HG02840 (cell line): ENCODE data around the gene CR1.
A peak's percentile ranks its signal among the peaks of the same experiment; 100 is the strongest.
"Not testable (repeated sequence)": the region's sequence is repeated elsewhere in the genome, so short reads cannot be mapped to it uniquely, and the experiment has no call there.

Experiments used
- ATAC-seq: cut with Tn5 transposase; IDR thresholded peaks from one replicate; pipeline ENCODE4 v1.9.1; 2021; ENCODE audit warnings: mild to moderate bottlenecking, moderate library complexity, moderate number of reproducible peaks; ENCODE audit not compliant: unreplicated experiment, low FRiP score

Gene CR1

DNA sequence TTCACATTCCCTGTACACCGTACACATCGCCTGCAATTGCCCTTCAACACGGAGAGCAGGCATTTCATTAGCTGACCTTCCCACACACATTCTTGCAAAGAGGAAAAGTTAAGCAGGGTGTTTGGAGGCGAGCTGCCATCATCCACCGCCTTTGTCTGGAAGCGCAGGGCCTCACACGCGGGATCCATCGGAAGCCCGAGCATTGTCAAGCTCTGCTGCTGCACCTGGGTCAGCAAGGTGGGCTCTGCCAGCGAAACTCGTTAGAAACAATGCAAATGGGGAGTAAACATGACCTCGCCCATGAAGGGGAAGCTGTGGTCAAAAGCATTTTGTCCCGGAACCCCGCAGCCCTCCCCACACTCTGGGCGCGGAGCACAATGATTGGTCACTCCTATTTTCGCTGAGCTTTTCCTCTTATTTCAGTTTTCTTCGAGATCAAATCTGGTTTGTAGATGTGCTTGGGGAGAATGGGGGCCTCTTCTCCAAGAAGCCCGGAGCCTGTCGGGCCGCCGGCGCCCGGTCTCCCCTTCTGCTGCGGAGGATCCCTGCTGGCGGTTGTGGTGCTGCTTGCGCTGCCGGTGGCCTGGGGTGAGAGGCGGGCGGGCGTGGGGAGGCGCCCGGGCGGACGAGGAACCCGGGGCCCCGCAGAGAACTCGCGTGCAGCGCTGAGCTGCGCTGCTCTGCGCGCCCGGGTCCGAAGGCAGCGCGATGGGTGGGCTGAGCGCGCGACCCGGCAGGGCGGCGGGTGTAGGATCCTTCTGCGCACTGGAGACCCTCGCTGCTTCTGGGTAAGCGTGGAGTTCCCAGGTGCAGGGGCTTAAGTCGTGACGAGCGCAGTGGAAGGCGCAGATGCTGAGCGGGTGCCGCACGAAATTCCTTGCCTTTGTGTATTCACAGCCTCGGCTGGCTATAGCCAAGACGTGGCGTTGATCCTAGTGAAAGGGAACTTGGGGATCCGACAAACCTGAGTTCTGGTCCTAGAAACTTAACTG is at the start of gene CR1:
Gene CR1, plus strand, starts transcription at position 357 of the 992 bp plus-strand sequence. Its CDS starts 111 bp downstream, at position 468.
- peak; percentile 43 for ATAC-seq

DNA sequence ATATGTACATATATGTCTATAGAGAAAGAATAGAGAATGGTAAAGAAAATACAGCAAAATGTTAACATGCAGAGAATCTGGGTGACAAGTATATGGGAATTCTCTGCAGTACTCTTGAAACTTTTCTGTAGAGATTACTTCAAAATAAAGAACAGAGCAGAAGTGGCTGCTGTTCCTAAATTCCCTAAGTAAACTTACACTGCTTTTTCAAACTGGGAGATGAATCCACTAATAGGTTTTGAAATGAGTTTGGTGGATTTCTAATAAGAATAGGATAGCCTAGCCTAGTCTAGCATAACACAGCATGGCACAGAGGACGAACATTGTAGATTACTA is 42.3 kb upstream of the CR1 start:
- peak; percentile 14 for ATAC-seq

DNA sequence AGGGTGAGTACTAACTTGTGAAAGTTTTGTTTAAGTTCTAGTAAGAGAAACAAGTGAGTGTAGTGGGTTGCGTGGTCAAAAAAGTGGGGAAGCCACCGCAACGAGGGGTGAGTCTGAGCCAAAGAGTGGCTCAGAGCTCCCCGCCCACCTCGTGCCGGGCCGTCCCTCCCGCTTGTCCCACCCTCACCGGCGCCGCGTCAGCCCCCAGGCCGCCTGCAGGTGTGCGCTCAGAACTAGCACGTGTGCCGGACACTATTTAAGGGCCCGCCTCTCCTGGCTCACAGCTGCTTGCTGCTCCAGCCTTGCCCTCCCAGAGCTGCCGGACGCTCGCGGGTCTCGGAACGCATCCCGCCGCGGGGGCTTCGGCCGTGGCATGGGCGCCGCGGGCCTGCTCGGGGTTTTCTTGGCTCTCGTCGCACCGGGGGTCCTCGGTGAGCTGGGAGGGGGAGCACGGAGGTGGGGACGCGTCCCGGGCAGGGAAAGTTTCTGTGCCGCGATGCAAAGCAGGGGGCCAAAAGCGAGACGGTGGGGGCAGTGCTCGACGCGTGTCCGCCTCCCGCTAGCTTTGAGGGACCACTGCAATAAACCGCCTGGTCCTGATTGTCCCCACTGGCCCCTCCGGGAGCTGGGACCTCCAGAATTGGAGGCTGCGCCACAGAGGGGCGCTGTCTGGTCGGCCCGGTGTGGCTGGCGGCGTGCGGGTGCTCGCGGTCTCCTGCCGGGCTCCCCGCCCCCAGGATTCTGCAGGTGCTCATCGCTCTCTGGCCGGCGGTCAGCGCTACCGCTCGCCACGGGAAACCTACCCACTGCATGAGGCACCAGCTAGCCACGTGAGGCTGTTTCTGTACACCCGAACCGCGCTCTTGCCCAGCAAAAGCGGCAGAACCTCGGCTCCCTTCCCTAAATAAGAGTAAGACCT is 41.7 kb upstream of the CR1 start, which contains the start of gene CR2:
Gene CR2, plus strand, starts transcription at position 283 of the 919 bp plus-strand sequence. Its CDS starts 91 bp downstream, at position 374.
- peak; percentile 70 for ATAC-seq

DNA sequence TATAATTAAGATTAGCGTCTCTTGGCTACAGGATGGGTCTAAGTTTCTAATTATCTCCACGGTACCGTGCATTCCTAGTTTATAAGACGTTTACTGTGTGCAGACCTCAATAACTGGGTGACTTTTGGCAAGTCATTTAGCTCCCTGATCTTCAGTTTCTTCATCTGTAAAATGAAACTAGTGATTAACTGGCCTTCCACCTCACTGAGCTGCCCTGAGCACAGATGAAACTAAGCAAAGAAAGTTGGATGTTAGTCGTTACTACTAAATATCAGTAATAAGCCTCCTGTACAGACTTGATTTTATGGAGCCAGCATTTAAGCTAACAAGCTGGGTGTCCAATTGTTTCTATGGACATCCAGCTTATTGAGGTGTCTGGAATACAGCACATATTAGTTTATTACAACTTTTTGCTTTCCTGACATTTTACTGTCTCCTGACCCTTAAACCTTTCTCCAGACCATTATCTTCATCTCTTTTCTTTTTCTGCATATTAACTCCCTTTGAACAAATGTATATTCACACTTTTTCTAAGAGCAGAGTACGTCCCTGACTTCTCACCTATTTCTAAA is 40.7 kb upstream of the CR1 start:
- no peak for ATAC-seq

DNA sequence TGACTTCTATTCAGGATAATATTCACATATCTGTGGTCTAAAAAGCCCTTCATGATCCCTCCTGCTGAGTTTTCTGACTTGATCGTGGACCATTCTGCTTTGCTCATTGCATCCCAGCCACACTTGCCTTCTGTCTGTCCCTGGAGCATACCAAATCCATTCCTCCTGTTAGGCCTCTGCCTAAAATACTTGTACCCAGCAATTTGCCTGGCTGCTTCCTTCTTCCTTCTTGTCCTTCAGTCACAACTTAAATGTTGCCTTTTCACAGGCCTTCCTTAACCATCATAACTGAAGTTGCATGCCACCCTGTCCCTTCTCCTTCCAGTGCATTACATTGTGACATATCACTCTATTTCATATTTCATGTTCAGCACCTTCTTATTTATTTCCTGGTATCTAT is 37.5 kb upstream of the CR1 start:
- no peak for ATAC-seq

DNA sequence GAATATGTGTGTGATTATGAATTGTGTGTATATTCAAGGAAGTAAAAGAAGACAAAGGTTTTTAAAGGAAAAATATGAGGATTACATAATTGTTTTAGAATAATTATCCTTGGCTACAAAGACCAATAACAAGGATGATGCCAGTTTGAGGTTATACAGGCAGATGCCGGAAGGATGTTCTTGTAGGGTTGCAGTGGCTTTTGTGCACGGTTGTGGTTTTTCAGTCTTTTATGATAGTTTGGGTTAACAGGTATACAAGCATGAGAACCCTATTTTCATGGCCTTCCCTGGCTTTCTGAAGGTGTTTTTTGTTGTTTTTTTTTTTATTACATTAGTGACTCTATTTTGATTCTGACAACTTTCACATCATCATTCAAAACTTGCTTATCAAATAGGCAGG is 36.9 kb upstream of the CR1 start:
- ATAC-seq, result no peak

DNA sequence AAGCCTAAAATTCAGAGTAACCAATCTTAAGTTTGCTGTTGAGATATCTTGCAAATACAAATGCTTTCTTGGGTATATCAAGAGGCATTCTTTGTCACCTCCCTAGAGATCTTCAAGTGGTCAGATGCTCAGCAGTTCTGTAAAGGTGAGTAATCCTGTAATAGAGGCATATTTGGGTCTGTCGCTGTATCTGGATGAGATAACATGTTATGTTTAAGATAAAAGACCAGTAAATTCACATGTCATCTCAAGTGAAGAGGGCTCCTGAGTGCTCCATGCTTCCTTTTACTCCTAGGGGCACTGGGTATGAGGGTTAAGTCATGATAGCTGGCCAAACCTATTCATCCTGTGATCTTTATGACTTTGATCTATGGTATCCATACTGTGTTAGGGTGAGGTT is 34.3 kb upstream of the CR1 start:
- ATAC-seq, result no peak

DNA sequence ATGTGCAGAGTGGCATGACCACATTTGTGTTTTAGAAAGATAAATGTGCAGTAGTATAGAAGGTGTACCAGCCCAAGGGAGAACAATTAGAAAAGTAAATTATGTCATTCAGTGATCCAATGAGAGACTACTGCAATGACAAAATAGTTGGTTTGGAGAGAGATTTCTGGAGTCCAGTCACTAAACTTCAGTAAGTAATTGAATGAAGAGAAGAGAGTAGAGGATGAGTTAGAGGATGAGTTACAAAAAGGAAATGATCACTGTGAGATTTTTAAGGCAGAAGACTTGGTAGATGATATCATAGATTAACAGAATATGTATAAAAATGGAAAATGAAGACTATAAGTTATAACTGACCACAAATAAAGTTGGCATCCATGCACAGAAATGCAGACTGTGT is 33.4 kb upstream of the CR1 start:
- ATAC-seq, result no peak

DNA sequence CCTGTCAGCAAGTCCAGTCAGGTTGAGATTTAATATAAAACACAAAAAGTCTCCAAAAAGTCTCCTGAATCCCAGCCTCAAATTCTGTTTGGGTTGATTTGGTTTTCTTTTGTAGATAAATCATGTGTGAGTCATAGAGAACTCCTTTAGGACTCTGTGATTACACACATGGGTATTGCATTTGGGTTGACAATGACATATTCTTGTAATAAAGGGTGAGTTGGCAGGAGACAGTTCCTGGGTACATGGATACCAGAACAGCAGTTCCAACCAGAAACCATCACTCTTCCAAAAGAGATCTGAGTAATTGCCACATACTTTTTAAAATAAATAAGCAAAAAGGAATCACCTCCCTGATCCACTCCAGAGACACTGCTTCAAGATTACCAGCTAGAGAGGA is 32.9 kb upstream of the CR1 start:
- no peak for ATAC-seq

DNA sequence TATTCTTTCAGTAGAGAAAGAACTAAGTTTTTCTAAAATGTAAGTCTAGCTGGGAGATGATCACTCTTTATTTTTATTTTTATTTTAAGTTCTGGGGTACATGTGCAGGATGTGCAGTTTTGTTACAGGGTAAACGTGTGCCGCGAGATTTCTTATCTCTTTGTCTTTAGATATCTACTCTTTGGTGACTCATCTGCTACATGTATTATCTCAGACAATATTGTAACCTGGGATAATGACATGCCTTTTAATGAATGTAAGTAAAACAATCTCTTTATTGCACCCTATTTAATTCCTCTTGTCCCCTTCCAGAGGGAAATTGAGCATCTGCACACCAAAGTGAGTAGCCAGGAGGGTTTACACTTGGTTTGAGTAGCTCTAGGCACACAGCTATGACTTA is 32.4 kb upstream of the CR1 start:
- no peak for ATAC-seq

DNA sequence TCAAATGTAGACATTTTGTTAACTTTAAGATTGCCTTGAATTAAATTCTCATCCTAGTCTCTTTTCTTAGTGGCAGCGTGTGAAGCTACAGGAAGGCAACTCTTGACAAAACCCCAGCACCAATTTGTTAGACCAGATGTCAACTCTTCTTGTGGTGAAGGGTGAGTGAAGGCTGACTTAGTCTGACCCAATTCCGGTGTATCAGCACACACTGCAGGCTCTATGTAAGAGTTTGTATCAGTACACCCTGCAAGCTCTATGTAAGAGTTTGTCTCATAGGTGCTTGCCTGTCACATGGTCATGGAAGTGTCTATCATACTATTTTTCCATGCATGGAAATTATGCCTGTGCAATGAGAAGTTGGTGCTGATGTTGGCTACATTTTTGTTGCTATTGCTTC is 25.0 kb upstream of the CR1 start:
- no peak for ATAC-seq

DNA sequence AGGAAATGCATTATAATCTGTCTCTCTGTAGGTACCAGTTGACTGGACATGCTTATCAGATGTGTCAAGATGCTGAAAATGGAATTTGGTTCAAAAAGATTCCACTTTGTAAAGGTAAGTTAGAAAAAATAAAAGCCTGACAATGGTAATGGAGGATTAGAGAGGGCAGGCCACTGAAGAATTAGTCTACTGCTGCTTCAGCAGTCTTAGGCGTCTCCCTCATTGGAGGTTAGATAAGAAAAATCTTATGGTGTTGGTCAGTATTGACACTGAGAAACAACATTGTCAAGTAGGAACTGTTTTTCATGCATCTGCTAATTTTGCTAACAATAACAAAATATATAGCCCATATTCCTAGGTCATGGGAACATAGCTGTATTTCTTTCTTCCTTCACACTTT is 21.7 kb upstream of the CR1 start:
- no peak for ATAC-seq

DNA sequence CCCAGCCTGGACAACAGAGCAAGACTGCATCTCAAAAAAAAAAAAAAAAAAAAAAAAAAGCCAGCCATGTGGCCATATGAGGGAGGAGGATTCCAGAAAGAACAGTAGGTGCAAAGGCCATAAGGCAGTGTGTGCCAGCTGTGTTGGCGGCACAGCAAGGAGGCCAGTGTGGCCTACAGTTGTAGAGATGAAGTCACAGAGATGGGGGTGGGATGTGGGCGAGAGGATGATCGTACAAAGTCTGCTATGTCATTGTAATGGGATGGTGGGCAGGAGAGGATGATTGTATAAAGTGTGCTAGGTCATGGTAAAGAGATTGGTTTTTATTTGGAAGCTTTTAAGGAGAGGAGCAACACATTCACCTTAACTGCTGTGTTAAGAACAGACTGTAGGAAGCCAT is 9.8 kb upstream of the CR1 start:
- no peak for ATAC-seq

DNA sequence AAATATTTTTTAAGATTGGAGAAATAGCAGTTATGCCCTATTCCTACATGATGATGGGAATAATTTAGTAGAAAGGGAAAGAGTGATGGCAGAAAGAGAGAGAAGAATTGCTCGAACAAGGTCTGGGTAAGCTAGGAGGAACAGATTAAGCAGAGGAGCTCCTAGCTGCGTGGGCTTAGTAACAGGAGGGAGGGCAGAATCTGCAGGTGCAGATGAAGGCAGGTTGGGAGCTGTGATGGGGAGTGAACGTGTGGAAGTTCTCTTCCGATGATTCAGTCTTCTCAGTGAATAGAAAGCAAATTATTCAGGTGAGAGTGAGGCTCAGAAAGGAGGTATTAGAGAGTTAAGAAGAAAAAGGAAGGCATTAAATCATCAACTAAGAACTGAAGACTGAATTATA is 8.3 kb upstream of the CR1 start:
- no peak for ATAC-seq

DNA sequence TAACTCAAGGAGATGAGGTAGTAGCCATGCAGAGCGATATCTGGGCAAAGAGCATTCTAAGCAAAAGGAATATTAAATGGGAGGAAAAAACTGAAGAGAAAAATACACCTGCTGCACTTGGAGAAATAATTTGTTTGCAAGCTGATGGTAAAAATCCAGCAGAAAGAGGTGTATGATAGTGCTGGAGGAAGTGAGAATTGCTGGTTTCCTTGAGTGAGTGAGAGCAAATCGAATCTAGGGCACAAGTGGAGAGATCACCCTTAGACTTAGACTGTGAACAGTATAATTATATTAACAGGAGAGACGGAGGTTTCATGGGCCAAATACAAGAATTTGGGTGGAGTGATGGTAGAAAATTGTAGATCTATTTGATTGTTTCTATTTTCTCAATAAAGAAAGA is 2.7 kb upstream of the CR1 start:
- no peak for ATAC-seq

DNA sequence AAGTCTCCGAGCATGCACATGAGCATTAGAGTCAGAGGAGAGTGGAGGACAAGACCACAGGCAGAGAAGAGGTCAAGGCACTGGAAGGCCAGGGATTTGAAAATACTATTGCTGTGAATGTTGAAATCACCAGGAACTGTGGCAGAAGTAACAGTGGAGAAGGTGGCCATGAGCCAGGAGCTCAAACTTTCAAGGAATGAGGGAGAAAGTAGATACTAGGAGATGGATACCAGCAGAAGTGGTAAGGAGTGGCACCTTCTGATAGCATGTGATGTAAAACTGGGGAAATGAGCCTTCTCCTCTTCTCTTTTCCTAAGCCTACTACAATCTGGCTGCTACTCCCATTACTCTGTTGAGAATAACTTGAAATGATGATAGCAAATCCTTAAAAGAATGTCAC is 1.8 kb upstream of the CR1 start:
- no peak for ATAC-seq

DNA sequence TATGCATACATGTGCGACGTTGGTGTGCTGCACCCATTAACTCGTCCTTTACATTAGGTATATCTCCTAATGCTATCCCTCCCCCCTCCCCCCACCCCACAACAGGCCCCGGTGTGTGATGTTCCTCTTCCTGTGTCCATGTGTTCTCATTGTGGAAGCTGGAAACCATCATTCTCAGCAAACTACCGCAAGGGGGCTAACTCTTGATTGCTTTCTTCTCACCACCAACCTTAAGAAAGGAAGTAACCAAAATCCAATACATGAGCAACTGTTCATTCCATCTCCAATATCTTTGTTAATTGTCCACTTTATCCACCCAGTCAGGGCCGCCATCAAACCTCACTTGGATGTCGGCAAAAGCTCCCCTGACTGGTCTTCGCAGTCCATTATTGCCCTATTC is 676 bp upstream of the CR1 start:
- not testable (repeated sequence) for ATAC-seq

DNA sequence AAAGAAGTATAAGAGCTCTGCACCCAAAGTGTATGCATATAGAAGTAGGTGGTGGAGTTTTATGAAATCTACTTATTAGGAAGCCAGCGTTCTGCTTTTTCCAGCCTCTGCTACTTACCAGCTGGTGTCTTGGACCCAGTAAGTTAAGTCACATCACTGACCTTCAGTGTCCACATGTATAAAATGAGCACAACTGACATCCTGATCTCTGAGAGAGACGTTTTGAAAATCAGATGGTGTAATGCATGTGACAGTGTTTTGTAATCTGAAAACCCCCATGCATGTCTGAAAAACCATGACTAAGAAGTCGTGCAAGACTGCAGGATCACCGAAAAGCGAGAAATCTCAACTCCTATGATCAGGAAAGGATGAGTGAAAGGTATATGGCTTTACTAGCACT is 2.0 kb downstream of the CR1 start:
- ATAC-seq, result no peak

DNA sequence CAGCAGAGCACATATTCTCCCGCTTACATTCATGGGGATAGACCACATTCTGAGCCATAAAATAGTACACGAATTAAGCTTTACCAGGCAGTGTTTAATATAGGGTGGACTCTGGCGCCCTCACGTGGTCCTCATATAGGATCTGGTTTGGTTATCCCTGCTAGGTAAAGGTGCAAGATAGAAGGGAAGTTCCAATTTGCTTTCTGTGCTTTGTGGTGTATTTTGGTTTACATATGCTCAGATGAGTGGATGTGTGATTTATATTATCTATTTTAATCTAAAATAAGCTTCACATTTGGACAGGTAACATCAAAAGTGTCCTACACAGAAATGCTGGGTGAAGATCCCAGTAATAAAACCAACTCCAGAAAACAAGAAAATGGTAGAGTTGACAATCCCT is 3.6 kb downstream of the CR1 start:
- ATAC-seq, result no peak

DNA sequence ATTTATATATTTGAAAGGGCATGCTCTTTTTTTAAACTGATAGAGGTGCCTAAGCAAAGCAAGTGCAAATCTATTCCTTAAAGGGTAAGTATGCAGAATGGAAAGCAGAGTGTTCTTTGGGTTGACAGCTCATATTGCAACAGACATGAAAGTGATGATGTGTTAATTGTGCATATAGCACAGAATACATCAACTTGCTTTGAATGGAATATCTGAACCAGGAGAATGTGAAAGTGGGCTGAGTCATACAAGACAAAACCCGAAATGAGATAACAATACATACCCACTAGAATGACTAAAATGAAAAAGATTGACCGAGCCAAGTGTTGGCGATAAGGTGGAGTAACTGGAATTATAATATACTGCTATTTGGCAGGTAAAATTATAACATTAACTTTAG is 4.3 kb downstream of the CR1 start:
- no peak for ATAC-seq

DNA sequence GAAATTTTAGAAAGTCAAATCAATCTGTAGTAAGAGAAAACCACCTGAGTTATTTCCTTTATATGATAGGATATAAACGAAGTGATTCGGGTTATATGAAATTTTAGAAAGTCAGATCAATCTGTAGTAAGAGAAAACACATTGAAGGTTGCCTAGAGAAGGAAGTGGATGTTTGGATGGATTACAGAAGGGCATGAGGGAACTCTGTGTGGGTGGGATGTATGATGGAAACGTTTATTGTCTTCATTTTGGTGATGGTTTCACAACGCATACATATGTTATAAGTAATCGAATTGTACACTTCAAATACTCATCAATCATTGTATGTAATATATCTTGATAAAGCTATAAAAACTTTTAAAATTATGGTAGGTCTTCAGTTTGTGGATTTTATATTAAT is 5.1 kb downstream of the CR1 start:
- no peak for ATAC-seq
